Activated T-helper 1 cell treated with Interleukin-2 at 50 U/mL for 16 hours (primary cell): Measurements from ENCODE around the gene LMF1.
"Not testable (repeated sequence)": the region's sequence is repeated elsewhere in the genome, so short reads cannot be mapped to it uniquely, and the experiment has no call there.

Source experiments
- DNase-seq: peaks from one replicate; pipeline ENCODE4 v3.0.0-alpha.2; 2020; ENCODE audit warnings: low read depth

Gene LMF1

GRCh38 chr16:947922-948303, 22.9 kb downstream of the LMF1 start:
- not testable (repeated sequence) for DNase-seq

- no peak for DNase-seq
Observed at GRCh38 chr16:947255-947921, 23.4 kb downstream of the LMF1 start.

GRCh38 chr16:946048-946395, 24.8 kb downstream of the LMF1 start:
- no peak for DNase-seq

- DNase-seq, result no peak
Observed at GRCh38 chr16:945271-946047, 25.3 kb downstream of the LMF1 start.

- no peak for DNase-seq
Observed at GRCh38 chr16:943971-944370, 26.8 kb downstream of the LMF1 start.

- no peak for DNase-seq
Observed at GRCh38 chr16:942436-943060, 28.2 kb downstream of the LMF1 start.

GRCh38 chr16:939941-940340, 30.8 kb downstream of the LMF1 start:
- no peak for DNase-seq

GRCh38 chr16:939311-939710, 31.5 kb downstream of the LMF1 start:
- no peak for DNase-seq

GRCh38 chr16:938752-939151, 32.0 kb downstream of the LMF1 start:
- DNase-seq, result no peak

- no peak for DNase-seq
Observed at GRCh38 chr16:938136-938535, 32.6 kb downstream of the LMF1 start.

- DNase-seq, result no peak
Observed at GRCh38 chr16:937723-938122, 33.1 kb downstream of the LMF1 start.

- DNase-seq, result no peak
Observed at GRCh38 chr16:937311-937710, 33.5 kb downstream of the LMF1 start.

- no peak for DNase-seq
Observed at GRCh38 chr16:935684-936083, 35.1 kb downstream of the LMF1 start.

GRCh38 chr16:934178-934577, 36.6 kb downstream of the LMF1 start:
- DNase-seq, result no peak

- DNase-seq, result no peak
Observed at GRCh38 chr16:933581-933980, 37.2 kb downstream of the LMF1 start.

GRCh38 chr16:932831-933330, 37.9 kb downstream of the LMF1 start:
- no peak for DNase-seq

- DNase-seq, result no peak
Observed at GRCh38 chr16:931626-932500, 38.9 kb downstream of the LMF1 start.

- DNase-seq, result no peak
Observed at GRCh38 chr16:931171-931570, 39.6 kb downstream of the LMF1 start.

- DNase-seq, result no peak
Observed at GRCh38 chr16:930511-930910, 40.3 kb downstream of the LMF1 start.

GRCh38 chr16:930076-930475, 40.7 kb downstream of the LMF1 start:
- no peak for DNase-seq

GRCh38 chr16:929227-930073, 41.3 kb downstream of the LMF1 start:
- no peak for DNase-seq
